GM18498 (cell line): ENCODE measurements around the gene ZDHHC16.
A peak's percentile ranks its signal among the peaks of the same experiment; 100 is the strongest.
"Not testable (repeated sequence)": the region's sequence is repeated elsewhere in the genome, so short reads cannot be mapped to it uniquely, and the experiment has no call there.

Experiments
- ATAC-seq: cut with Tn5 transposase; IDR thresholded peaks from one replicate; pipeline ENCODE4 v1.9.1; 2021; ENCODE audit warnings: mild to moderate bottlenecking, moderate library complexity; ENCODE audit not compliant: unreplicated experiment

The ZDHHC16 gene

DNA sequence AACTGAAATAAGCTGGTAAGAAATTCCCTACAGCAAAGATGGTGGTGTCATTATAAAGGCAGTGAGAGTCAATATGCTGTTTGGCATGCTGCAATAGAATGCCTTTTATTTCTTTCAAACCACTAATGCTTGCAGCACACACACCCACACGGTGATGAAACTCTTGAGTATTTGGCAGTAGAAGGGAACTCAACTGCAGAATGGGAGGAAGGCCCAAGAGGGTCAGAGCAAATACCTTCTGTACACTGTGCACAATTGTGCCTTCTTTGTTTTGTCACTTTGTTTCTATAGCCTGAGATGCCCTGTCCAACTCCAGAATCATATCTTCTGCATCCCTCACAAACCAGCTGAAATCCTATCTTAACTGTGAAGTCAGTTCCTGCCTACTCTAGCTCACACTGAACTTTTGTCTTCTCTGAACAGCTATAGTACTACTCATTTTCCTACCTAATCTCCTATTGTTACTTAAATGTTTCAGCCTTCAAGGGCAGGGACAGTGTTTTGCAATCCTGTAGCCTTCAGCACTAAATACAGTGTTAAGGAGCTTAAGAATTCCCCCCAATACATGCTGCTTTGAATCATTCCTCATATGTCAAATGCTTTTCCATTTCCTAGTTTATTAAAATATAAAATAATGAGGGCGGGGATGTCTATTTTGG lies 30.1 kb downstream of the ZDHHC16 start:
- ATAC-seq, result no peak

DNA sequence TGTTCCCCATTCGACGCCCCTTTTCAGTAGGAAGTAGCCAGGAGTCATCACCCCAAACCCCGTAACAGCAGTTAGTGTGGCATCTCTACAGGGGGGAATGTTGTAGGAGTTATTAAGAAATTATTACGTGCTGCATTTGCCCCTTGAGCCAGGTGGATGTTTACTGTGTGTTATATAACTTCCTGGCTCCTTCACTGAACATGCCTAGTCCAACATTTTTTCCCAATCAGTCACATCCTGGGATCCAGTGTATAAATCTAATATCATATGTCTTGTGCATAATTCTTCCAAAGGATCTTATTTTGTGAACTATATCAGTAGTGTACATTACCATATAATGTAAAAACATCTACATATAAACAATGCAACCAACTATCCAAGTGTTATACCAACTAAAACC lies 33.4 kb downstream of the ZDHHC16 start:
- not testable (repeated sequence) for ATAC-seq

DNA sequence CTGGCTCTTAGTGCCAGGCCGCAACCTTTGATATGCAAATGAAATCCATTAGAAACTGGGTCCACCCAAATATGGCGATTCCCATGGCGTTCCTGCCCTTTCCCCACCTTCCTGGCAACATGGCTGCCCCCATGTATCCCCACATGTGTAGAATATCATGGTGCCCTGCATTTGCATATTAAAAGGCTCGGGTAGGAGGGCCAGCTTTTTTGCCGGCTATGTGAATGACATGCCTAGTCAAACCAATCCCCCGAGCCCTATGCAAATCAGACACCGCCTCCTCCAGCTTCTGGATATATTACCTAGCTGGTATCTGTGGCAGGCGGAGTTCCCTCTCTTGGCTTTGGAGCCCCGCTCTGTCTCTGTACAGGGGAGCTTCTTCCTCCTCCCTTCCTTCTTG lies 34.0 kb downstream of the ZDHHC16 start:
- ATAC-seq, result no peak

DNA sequence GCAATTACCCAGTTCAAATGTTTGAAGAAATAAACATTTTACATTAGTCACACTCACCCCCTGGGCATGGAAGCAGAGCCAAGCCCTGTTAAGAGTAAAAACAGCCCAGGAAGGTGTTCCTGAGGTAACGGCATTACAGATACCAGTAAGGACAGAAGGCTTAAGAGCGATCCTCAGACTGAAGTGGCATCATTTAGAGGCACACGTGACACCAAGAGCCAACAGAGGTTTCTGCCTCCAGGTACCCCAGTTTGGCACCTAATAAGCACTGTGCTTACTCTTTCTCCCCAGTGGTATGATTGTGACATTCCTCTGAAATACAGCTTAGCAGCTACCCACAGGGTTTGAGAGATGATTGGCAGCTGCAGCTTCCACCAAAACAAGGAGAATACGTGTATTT lies 35.1 kb downstream of the ZDHHC16 start:
- ATAC-seq, result no peak

DNA sequence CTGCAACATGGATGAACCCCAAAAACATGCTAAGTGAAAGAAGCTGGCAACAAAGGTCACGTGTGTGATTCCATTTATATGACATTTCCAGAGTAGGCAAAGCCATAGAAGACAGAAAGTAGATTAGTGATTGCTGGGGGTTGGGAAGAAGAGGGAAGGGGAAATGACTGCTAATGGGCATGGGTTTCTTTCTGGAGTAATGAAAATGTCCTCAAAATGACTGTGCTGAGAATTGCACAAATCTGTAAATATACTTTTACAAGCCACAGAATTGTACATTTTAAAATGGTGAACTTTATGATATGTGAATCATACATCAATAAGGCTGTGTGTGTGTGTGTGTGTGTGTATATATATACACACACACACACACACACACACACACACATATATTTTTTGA lies 36.4 kb downstream of the ZDHHC16 start:
- no peak for ATAC-seq

DNA sequence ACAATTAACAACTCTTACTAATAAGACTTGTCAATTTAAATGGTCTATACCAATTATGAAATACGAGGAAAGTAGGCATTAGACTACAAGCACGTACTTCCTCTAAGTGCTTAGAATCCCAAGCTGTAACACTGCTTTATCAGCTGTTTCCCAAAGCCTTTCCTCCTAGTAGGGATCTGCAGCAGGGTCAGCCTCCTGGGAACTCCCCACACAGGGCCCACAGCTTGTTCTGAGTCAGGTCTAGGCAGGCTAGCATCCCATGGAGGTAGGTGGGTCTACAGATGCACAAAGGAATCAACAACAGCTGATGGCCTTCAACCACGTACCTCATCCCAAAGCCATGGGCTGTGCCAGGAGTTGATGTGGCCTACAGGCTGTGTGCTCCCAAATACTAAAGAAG lies 37.5 kb downstream of the ZDHHC16 start:
- no peak for ATAC-seq

DNA sequence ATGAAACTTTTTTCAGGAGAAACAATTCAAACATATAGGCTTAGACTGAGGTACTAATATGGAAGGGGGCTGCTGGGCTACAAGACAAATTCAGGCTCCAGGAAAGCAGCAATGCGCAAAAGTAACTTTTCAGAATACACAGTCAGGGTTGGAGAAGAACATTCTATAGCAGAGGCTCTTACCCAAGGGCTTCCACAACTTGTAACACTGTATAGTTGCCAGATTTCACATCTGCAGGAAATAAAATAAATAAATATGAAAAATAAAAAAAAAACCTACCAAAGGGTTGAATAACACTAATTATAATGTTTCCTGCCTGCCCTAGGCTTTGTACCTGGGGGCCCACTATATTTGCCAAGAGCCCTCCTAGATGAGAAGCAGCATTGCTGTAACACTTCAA lies 37.9 kb downstream of the ZDHHC16 start:
- no peak for ATAC-seq

DNA sequence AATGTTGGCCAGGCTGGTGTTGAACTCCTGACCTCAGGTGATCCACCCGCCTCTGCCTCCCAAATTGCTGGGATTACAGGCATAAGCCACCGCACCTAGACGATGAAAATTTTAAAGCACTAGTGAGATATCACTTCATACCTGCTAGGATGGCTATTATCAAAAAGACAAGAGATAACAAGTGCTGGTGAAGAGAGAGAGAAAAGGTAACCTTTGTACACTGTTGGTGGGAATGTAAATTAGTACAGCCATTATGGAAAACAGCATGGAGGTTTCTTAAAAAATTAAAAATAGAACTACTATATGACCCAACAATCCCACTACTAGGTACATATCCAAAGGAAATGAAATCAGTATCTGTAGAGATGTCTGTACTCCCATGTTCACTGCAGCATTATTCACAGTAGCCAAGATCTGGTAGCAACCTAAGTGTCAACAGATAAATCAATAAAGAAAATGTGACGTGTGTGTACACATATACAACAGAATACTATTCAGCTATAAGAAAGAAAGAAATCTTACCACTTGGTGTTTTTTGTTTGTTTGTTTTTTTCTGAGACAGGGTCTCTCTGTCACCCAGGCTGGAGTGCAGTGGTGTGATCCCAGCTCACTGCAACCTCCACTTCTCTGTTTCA lies 39.8 kb downstream of the ZDHHC16 start:
- ATAC-seq, result no peak

DNA sequence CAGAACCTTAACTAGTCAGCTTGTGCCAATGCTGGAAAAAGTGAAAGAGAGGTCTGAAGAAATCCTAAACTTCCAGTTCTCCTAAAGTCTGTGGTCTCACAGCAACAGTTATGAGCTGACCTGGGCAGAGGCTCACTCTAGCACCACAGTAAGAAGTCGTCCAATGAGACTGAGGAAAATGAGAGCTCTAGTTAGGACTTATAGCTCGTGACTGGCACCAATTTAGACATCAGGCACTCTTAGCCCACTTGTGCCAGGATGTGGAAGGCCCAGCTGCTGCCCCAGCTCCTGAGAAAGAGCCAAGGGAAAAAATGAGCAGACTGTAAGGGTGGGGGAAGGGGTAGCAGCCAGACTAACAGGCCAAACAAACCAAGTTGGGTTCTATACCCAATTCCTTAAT lies 44.6 kb downstream of the ZDHHC16 start:
- ATAC-seq, result no peak

DNA sequence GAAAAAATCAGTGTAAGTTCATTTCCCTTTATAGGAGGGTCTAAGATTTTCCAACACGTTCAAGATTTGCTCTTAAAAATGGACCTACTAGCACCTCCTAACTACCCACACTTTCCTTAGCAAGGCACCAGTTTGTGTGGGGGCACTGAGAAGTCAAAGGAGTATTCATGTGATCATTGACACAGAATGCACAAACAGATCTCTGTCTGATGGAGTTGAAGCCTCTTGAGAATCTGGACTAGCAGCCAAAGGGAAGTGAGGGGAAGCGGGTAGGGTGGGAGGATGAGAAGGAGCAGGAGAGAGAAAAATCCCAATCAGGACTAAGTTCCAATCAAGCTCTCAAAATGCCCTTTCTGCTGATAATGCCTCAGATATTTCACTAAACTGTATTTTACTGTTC lies 48.2 kb downstream of the ZDHHC16 start:
- ATAC-seq, result no peak

DNA sequence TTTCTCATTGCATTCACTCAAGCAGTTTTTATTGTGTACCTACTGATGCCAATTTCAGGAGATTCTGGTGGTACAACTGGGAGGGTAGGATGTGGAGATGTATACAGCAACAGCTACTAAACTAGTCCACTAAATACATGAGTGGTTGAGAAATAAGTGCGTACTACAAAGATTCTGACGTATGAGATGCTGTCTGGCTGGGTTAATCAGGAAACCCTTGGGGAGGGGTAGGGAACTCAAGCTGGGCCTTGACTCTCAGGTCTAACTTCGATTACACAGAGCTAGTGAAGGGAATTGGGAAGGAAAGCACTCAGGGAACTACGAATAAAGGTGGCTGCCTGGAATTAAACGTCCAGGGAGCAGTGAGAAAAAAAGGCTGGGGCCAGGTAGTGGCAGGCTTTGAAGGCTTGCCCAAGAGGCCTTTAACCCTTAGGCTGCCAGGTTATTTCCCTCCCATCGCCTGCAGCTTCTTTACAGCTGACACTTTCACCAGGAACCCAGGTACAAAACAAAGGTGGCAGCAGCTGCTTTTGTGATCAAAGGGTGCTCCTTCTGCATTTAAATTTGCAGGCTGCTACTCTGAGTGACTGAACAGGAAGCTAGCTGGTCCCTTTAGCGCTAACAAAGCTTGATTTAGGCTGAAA lies 49.0 kb downstream of the ZDHHC16 start:
- ATAC-seq, result no peak

DNA sequence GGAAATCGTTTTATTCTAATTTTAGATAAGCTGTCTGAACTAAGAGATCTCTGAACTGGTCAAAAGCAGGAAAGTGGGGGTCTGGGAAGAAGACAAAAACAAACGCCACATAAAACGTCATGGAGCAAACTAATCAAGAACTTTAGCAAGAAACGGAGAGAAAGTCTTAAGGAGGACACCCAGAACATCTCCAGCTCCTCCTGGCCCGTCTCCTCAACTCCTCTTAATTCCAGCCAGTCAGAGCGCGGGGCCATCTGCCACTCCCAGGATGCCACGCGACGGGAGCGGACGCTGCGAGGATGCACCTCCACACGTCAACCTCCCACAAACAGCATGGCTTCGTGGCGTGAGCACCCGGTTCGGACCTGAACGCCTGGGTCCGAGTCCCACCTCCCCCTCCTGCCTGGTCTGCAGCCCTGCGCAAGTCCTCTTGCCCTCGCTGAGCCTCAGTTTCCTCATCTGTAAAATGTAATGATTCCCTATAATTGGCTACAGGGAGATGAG lies 51.6 kb downstream of the ZDHHC16 start:
- ATAC-seq, result peak; percentile 28

DNA sequence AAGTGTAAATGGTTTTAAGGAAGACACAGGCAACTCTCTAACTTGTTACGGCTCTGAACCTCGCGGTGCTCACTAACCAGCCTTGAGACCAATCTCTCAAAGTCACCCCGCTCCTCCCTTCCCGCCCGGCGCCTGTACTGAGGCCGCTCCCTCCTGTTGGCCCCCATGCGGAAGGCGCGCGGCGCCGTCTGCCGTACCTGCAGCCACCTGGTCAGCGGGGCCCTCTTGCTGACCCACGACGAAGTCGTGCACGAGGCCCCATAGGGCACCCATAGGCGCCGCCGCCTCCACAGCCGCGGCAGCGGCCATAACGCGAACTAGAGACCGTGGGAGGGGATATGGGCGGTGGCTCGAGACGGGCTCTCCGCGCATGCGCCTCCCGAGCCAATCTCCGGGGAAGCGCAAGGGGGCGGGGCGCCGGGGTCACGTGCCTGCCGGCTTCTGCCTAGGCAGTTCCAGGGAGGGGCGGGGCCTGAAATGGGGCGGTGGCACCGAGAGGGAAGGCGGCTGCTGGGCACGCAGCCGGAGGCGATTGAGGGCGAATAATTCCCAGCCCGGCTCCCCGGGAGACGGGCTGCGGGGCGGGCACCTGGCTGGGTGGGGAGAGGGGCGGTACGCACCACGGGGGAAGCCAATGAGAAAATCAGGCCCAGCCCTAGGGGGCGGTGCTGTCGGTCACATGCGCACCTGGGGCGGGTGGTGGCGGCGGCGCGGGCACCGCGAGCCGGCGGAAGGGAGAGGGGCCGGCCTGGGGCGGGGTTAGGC lies 52.3 kb downstream of the ZDHHC16 start, which contains the start of gene MMS19:
TSS of gene MMS19 (minus strand) at position 347 of the 765 bp plus-strand sequence. CDS start at position 309, 38 bp downstream.
- peak; percentile 93 for ATAC-seq

DNA sequence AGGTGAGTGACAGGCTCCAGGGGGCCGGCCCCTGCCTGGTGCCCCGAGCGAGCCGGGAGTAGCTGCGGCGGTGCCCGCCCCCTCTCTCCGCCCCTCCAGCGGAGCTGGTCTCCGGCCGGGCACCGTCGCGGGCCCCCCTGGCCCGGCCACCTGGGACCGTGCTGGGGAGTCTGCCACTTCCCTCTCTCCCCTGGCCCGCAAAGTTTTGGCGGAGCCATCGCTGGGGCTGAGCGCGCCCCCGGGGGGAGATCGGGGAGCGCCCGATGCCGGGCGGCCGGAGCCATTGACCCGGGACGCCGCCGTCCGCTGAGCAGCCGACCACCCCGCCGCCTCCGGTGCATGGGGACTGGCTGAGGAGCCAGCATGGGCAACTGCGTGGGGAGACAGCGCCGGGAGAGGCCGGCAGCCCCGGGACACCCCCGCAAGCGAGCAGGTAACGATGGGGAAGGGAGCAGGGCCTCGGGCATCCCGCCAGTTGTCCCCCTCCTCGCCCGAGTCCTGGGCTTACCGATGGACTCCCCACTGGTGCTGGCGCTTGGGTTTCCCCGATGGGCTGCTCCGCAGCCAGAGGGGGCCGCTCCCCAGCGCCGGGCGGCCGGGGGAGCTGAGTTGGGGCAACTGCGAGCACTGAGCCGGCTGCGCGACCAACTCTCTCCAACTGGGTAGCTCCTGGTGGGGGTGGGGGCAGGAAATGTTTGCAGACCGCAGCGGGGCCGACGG lies 53.0 kb downstream of the ZDHHC16 start, which contains the start of gene UBTD1:
TSS of gene UBTD1 (plus strand) at position 84 of the 720 bp plus-strand sequence. CDS start at position 364, 280 bp downstream.
- ATAC-seq, result peak; percentile 1

DNA sequence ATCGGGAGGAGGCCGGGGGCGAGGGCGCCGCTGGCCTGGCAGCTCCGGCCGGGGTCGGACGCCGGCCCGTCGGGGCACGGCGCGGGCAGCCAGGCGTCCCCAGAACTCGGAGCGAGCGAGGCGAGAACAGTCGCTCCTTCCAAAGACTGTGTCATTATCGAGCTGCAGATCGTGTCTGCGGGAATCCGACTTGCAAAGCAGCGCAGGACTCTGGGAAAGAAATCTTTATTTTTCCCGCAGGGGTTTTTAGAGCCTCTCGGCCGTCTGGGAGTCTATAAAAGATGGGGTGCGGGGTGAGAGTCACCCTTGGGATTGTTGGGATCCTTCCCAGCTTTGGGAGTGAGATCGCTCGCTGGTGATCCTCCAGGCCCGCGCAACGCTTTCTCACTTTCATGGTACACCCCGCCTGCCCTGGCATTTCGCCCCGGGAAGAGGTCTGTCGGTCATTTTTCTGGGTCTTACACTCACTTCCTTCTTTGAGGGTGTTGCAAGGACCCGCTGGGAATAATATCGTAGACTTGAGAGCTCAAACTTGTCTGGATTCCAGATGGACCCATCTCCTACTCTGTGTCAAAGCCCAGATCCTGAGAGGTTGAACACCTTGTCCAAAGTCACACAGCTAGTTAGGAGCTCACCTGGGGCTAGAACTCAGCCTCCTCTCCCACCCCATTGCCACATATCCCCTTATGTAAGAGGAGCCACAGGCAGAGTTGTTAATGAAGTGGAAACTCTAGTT lies 53.8 kb downstream of the ZDHHC16 start:
- no peak for ATAC-seq

DNA sequence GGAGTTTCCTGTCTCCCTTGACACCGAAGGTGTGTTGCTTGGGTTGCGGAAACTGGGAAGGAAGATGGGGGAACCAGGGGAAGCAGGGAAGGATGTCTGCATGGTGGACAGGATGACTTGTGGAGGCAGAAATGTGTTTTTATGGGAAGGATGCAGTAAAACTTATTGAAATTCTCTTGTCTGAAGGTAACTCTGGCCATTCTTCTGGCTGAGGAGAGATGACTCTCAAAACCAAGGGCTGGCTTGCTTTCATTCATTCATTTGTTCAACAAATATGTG lies 54.3 kb downstream of the ZDHHC16 start:
- ATAC-seq, result no peak

DNA sequence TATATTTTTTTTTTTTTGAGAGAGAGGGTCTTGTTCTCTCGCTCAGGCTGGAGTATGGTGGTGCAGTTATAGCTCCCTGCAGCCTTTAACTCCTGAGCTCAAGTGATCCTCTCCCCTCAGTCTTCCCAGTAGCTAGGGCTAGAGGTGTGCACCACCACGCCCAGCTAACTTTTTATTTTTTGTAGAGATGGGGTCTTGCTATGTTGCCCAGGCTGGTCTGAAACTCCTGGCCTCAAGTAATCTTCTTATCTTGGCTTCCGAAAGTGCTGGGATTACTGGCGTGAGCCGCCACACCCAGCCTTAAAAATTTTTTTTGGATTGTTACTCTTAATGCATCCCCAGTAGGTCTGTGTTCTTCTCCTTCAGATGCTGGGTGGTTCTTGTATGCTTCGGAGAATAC lies 56.9 kb downstream of the ZDHHC16 start:
- ATAC-seq, result no peak

DNA sequence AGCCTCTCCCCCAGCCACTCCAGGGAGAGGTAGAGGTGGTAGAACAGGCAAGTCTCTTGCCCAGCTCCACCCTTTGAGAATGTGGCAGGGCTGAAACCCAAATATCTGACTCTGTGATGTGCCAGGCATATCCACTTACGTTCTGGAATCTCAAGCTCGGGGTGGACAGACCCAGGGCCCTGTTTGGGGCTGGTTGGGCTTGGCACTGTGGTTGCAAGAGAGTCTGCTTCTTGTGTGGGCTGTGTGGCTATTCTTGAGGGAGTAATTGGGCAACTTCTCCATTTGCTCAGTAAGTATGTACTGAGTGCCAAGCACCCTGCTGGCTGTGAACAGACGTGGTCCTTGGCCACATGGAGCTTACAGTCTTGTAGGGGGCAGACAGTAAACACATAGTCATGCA lies 57.4 kb downstream of the ZDHHC16 start:
- ATAC-seq, result no peak

DNA sequence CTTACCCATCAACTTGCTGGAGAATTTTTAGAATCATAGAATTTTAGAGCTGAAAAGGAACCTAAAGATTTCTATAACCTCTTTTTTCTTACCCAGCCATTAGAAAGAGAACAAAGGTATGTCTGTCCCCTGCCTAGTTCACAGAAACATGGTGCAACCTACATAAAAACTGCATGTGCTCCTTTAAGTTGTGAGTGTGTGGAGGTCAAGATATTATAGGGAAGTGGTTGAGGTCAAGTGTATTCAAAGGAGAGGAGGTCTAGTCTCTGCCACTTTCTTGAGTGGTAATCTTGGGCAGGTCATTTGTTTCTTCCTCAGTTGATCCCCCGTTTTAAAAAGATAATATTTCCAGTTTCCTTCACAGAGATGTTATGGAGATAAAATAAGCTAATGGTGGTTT lies 59.2 kb downstream of the ZDHHC16 start:
- ATAC-seq, result no peak
